NCI-H226 (cell line): ENCODE measurements around the gene TYMP.

ENCODE experiments used
- DNase-seq: peaks from one replicate; pipeline ENCODE4 v3.0.0-alpha.2; 2015

Gene TYMP

DNA sequence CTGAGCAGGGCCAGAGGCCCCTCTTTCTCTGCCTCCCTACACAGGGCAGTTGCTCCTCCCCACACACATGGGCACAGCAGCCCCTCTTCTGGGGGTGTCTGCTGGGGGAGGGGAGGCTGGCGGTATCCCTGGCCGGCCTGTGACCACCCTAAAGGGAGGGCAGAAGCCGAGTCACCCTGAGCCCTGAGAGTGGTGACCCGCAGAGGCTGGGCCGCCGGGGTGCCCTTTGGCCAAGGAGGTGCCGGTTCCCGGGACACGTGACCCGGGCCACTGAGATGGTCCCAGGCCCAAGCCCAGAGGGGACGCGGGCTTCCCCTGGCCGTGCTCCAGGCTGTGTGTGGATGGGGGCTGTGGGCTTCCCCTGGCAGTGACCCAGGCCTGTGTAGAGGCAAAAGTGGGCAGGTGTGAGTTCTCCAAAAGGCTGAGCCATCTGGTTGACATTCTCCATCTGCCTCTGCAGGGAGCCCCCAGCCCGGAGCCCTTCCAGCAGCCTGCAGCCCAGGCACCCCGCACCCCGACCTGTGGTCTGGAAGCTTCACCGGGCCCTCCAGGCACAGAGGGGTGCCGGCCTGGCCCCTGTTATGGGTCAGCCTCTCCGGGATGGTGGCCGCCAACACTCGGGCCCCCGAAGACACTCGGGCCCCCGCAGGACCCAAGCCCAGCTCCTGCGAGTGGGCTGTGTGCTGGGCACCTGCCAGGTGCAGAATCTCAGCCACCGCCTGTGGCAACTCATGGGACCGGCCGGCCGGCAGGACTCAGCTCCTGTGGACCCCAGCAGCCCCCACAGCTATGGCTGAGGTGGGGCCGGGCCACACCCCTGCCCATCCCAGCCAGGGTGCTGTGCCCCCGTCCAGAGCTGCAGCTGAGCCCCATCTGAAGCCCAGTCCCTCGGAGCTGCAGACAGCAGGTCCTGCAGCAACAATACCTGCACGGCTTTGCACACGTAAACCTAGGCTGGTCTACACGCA lies 47.4 kb downstream of the TYMP start:
- no peak for DNase-seq

DNA sequence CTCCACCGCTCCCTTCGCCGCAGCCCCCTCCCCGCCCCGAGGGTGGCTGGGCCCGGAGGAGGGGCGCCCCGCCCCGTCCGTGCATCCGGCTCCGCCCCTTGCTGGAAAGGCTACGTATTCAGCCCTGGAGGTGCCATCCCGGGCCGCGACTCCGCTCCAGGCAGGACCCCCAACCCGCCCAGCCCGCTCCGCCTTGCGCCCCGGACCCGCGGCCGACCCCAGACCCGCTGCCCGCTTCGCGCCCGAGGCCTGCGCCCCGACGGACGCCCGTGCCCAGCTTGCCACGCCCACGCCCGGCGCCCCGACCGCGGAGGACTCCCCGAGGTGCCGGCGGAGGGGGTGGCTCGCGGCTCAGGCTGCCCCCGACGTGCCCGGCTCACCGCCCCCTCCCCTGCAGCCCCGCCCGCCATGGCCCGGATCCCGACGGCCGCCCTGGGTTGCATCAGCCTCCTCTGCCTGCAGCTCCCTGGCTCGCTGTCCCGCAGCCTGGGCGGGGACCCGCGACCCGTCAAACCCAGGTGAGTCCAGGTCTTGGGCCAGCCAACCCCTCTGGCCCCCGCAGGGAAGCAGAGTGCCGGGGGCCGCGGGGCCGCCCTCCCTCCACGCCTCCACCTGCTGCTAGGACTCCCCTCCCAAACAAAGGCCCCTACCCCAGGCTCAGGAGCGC lies 48.2 kb downstream of the TYMP start, which contains the start of gene ADM2:
TSS of gene ADM2 (plus strand) at position 104 of the 667 bp plus-strand sequence. CDS start at position 409, 305 bp downstream.
- DNase-seq: no peak

DNA sequence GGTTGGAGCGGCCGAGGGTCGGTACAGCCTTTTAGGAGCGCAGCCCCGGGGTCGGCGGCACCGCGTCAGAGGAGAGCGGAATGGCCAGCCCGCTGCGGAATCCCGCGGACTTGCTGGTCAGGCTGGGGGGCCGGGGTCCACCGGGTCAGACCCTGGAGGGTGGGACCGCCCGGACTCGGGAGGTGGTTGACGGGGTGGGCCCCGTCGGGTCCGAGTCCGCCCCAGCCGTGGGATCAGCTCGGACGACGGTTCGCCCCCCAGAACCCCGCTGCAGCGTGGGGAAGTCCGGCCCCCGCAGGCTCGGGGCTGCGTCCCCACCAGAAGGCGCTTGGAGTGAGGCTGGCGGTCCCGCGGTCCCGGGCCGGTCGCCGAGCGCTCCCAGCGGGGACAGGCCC lies 48.8 kb downstream of the TYMP start:
- DNase-seq: no peak

DNA sequence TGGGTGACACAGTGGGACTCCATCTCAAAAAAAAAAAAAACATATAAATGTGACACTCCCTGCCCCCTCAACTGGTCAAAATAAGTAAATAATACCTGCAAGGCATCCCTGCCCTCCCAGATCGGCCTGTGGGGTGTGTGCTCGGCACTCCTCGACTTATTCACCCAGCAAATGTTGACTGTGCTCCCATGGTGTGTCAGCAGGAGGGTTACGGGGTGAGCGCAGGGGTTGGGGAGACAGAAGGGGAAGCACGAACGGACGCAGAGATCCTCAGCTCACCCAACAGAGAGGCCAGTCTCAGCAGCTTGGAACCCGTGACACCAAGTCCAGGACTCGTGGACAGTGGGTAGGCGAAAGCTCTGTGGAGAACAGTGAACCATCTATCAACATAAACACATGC lies 50.1 kb downstream of the TYMP start:
- no peak for DNase-seq

DNA sequence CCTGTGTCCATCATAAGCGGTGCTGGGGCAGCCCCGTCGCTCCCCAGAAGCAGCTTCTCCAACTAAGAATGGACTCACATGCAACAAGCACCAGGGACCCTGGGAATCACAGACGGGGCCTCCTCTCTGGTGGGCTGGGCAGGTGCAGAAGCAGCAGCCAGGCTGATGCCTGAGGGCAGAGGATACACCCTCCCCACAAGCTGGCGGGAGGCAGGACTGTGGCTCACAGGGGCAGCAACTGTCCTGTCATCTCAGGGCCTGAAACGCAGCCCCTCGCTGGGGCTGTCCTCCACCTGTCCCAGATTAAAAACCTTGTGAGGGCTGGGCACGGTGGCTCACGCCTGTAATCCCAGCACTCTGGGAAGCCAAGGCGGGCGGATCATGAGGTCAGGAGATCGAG lies 51.9 kb downstream of the TYMP start:
- DNase-seq: no peak

DNA sequence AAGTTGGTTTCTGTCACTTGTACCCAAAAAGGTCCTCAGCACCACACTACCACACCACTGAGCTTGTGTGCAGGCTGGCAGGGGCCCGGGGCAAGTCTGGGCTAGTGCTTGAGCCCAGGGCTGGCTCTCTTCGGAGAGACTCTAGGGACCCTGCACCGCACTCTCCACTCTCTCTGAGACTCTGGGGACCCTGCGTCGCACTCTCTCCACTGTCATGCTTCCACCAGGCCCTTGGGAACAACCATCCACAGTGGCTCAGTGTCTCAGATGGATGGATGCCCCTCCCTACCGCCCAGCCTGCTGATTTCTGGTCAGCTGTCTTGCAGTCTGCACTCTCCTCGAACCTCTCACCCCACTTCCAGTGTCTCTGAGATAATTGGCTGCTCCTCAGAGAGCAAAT lies 52.9 kb downstream of the TYMP start:
- DNase-seq: no peak
